Hematopoietic multipotent progenitor cell treated with erythropoietin and hydrocortisone succinate and interleukin-3 and kit ligand, for 4 days (in vitro differentiated cells): ENCODE measurements around the gene NME4.

ENCODE experiments used
- DNase-seq: peaks from one replicate; pipeline ENCODE4 v3.0.0-alpha.2; 2015

NME4 gene

GRCh38 chr16:440627-441026 is 43.6 kb downstream of the NME4 start:
- DNase-seq = no peak

- DNase-seq = no peak
These were observed 44.4 kb downstream of the NME4 start for GRCh38 chr16:441447-441846.

- DNase-seq = no peak
These were observed 46.0 kb downstream of the NME4 start for GRCh38 chr16:442976-443375.

- no peak for DNase-seq
These were observed 47.0 kb downstream of the NME4 start for GRCh38 chr16:444027-444426.

GRCh38 chr16:445566-445965 is 48.6 kb downstream of the NME4 start:
- DNase-seq = no peak
